ENCODE results near the gene CSNK1A1. TPM values are rescaled to one million over a fixed set of nuclear protein-coding genes. Genes with fewer than 3 reads are reported as not detected.
"Not testable (repeated sequence)": the region's sequence is repeated elsewhere in the genome, so short reads cannot be mapped to it uniquely, and the experiment has no call there.

The CSNK1A1 gene
- total RNA-seq, 1 experiment from 2014 or later, result 259 TPM

DNA sequence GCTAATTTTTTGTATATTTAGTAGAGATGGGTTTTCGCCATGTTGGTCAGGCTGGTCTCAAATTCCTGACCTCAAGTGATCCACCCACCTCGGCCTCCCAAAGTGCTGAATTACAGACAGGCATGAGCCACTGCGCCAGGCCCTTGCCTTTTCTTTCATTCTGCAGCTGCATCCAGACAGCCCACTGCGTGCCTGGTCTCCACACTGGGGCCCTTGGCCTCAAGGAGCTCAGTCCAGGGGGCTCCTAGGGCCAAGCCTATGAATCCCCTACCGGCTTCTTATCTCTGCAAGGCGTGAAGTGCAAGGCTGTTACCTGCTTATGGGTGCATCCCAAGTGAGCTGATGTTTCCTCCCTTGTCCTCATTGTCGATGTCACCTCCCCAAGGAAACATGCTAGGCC lies 78.8 kb downstream of the CSNK1A1 start:
- in situ Hi-C loops (cut with HindIII; ENCODE audit: low sequenced_read_pairs), result no loop called here
- no peak for DNase-seq (ENCODE audit: low spot score)

DNA sequence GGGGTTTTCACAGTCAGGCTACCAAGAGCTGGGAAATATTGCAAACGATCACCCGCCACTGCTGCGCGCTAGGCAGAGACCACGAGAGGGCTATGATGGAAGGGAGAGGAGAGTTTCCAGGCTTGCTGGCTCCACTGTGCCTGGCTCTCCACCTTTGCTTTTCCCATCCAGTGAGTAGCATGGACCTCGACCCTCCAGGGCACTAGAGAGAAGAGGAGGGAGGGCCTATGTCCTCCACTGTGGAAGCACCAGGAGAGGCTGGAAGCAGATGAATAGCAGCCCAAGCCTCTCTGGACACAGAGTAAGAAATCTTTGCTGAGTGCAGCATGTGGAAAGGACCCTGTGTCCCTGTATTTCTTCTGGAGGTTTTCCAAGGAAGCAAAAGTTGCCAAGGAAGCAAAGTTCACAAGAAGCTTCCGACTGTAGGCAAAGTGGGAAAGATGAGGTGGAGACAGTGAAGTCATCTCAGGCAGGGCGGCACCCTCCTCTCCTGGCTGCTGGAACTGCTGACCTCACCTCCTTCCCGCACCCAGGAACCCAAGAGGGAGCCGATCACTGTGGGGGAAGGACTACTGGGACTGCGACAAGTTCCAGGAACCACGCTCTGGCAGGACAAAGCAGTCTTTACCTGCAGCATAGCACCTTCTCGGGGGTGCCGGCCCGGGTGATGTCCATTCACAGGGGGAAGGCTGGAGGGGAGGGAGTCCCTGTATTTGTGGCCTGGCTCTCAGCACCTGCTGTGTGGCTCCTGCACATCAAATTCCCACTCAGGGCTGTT lies 79.6 kb downstream of the CSNK1A1 start:
- in situ Hi-C loops (cut with HindIII; ENCODE audit: low sequenced_read_pairs), result no loop called here
- no peak for DNase-seq (ENCODE audit: low spot score)

DNA sequence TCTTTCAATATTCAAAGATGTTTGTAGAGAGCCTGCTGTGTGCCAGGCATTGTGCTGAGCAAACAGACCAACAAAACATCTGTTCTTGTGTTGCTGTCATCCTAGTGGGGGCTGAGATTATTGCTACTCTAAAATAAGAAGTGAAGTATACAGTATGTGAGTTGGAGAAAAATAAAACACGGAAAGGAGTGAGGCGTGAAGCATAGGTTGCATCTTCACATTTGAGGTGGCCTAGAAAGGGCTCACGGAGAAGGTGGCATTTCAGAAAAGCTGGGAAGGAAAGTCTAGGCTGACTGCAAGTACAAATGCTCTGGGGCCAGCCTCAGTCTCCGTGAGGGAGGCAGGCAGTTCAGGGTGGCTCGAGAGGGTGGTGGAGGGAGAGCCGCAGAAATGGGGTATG lies 80.3 kb downstream of the CSNK1A1 start:
- in situ Hi-C loops (cut with HindIII; ENCODE audit: low sequenced_read_pairs), result no loop called here
- DNase-seq (ENCODE audit: low spot score), result no peak

DNA sequence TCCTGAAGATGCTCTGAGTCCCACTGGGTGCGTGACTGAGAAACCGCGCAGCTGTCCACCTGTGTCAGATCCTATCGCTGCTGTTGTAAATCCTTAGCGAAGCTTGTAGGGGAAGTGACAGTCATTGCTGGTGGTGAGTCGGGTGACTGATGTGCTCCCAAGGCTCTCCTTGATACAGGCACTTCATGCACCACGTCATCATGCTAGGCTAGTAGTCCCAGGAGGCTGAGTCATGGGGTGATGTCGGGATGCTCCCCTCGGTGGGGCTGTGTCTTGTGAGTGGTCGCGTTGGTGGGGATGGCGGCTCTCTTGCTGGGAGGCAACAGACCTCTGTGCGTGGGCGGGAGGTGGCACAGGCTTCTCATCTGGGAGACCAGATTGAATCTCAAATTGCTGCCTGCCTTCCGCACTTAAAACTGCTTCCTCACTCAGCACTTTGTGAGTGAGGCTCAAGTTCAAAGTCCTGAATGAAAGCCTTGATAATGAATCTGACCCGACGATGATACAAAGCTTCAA lies 84.7 kb downstream of the CSNK1A1 start:
- DNase-seq (ENCODE audit: low spot score), result no peak
- in situ Hi-C loops (cut with HindIII; ENCODE audit: low sequenced_read_pairs), result no loop called here

DNA sequence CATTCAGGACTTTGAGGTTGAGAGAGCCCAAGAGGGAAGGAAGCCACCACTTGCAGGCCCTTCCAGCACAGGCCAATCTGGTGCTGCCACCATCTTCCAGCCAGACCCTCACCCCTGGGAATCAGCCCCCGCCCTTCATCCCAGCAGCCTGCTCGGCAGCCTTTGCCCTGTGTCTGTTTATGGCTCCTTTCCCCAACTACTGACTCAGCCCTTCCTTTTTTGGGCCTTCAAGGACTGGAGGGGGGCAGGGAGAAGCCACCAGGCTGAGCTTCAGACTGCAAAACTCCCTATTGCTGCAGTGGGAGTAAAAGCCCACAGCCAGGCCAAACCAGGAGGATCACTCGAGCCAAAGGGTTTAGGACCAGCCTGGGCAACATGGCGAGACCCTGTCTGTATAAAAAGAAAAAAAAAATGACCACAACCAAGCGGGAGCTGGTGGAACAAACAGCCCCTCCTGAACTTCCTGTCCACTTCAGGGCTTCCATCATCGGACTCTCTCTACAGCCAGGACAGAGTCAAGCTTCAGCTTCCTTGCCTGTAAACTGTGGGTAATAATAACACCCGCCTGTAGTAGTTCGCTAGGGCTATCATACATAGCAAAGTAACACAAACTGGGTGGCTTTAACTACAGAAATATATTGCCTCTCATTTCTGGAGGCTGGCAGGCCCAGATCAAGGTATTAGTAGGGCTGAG lies 86.3 kb downstream of the CSNK1A1 start:
- in situ Hi-C loops (cut with HindIII; ENCODE audit: low sequenced_read_pairs), result no loop called here
- DNase-seq (ENCODE audit: low spot score), result no peak

DNA sequence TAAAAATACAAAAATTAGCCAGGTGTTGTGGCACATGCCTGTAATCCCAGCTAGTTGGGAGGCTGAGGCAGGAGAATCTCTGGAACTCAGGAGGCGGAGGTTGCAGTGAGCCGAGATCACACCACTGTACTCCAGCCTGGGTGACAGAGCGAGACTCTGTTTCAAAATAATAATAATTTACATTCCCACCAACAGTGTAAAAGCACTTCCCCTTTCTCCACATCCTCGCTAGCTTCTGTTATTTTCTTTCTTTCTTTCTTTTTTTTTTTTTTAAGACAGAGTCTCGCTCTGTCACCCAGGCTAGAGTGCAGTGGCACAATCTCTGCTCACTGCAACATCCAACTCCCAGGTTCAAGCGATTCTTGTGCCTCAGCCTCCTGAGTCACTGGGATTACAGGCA lies 89.3 kb downstream of the CSNK1A1 start:
- in situ Hi-C loops (cut with HindIII; ENCODE audit: low sequenced_read_pairs); DNase-seq (ENCODE audit: low spot score): not testable (repeated sequence)

DNA sequence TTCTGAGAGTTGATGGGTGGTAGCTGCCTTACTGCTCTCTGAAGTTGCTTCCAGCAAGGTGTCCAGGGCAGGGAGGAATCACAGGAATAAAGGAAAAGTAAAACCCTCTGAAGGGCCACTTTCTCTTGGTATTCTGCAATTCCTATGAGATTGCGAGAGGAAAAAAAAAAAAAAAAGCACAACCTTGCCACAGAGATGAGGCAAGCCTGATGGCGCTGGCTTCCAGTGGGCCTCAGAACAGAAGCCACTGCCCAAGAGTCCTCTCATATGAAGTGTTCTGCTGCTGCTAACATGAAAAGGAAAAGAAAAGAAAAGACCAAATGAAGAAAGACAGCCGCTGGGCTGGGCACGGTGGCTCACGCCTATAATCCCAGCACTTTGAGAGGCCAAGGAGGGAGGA lies 91.3 kb downstream of the CSNK1A1 start:
- DNase-seq (ENCODE audit: low spot score), result no peak
- in situ Hi-C loops (cut with HindIII; ENCODE audit: low sequenced_read_pairs), result no loop called here

DNA sequence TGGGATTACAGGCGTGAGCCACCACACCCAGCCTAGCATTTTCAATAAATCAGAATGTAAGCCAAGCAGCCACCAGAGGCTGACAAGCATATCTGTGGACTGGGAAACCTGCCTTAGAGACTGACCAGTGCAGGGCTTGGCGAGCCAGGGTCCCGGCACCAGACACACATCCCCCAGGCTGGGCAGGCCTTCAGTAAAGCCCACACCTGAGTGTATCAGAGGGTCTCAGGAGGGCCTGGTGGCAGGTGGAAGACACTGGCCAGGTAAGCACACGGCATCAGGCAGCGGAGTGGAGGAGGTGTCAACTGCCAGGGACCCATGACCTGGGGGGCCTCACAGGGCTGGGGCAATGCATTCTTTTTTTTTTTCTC lies 93.9 kb downstream of the CSNK1A1 start:
- in situ Hi-C loops (cut with HindIII; ENCODE audit: low sequenced_read_pairs), result no loop called here
- DNase-seq (ENCODE audit: low spot score), result no peak

DNA sequence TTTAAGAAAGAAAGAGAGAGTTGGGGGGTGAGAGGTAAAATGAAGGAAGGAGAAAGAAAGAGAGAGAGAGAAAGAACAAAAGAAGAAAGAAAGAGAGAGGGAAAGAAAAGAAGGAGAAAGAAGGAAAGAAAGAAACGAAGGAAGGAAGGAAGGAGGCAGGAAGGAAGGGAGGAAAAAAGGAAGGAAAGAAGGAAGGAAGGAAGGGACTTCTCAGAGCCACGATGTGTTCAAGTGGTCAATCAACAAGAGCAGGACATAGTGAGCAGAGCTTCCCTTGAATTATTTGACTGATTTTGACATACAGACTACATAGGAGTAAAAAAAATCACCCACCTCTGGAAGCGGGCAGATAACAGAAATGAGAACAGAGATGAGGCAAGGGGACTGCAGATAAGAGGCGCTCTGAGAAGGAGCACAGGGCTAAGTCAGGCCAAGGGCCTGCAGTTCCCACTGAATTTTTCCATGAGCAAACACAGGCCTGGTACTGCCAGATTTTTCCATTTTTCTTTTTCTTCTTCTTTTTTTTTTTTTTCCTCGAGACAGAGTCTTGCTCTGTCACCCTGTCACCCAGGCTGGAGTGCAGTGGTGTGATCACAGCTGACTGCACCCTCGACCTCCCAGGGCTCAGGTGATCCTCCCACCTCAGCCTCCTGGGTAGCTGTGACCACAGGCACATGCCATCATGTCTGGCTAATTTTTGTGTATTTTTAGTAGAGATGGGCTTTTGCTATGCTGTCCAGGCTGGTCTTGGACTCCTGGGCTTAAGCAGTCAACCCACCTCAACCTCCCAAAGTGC lies 94.4 kb downstream of the CSNK1A1 start:
- in situ Hi-C loops (cut with HindIII; ENCODE audit: low sequenced_read_pairs), result no loop called here
- no peak for DNase-seq (ENCODE audit: low spot score)

DNA sequence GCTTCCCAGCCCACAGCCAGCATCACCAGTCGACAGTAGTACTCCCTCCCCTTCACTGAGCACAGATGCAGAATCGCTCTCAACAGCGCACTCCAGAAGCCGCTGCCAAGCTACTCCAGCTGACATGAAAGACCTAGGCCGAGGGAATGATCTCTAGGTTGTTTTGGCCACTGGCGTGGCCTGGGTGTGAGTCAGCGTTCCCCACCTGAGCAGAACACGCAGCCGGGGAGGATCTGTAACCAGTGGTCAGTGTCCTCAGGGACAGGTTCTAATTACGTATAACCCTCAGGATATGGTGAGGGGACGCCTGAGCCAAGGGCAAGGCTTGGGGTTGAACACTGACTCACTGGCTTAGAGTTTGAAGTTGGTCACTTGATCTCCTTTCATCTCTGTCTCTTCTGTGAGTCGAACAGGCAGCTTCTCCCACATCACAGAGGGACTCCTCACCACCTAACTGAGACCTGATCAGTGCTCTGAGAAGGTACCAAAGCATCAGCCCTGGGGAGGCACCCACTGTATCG lies 95.3 kb downstream of the CSNK1A1 start:
- no peak for DNase-seq (ENCODE audit: low spot score)
- in situ Hi-C loops (cut with HindIII; ENCODE audit: low sequenced_read_pairs), result no loop called here

DNA sequence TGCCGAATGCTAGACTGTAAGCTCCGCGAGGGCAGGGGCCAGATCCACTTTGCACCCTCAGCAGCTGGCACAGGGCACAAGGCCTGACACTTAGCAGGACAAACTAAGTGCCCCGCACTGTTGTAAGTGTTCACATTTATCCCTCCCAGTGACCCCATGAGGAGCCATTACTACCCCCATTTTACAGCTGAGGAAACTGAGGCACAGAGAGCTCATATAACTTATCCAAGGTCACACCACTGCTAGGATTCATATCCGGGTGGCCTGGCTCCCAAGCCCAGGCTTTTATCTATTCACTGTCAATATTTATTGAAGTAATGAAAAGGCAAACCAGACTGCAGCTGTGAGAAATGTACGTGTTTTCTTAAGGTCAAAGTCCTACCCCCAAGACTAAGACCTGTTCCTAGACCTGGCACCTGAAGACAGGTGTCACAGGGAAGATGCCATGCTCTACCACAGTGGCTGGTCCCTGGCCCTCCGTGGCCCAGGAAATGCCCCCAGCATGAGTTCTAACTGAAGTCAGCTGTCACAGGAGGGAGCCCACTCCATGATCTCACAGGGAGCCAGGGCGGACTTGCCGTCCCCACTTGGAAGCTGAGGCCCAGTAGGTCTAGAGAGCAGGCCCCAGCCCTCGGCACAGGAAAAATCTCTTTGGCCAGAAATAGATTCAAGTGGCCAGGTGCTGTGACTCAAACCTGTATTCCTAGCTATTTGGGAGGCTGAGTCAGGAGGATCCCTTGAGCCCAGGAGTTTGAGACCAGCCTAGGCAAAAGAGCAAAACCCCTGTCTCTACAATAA lies 97.4 kb downstream of the CSNK1A1 start:
- DNase-seq (ENCODE audit: low spot score), result no peak
- in situ Hi-C loops (cut with HindIII; ENCODE audit: low sequenced_read_pairs), result no loop called here

DNA sequence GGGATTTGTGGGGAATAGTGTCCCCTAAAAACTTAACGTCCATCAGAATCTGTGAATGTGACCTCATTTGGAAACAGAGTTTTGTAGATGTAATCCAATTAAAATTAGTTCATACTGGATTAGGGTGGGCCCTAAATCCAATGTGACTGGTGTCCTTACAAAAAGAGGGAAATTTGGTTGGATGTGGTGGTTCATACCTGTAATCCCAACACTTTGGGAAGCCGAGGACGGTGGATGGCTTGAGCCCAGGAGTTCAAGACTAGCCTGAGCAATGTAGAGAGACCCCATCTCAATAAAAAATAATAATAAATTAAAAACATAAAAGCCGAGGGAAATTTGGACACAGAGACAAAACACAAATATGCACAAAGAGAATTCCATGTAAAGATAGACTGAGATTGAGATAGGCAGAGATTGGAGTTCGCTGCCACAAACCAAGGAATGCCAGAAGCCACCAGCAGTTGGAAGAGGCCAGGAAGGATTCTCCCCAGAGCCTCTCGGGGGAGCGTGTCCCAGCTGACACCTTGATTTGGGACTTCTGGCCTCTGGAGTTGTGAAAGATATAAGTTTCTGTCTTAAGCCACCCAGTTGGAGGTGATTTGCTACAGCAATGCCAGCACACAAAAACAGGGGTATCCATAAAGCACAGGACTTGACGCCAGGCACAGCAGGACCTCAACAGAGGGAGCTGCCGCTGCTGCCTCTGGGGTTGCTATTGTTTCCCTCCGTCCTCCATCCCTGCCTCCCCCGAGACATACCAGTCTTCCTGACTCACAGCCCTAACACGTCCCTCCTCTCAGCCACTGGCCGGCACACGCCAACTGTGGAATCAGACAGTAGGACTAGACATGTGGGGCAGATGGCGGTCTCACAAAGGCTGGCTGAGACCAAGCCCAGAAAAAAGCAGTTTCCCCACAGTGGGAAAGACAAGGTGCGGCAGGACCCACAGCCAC lies 98.3 kb downstream of the CSNK1A1 start:
- DNase-seq (ENCODE audit: low spot score), result no peak
- in situ Hi-C loops (cut with HindIII; ENCODE audit: low sequenced_read_pairs), result no loop called here

DNA sequence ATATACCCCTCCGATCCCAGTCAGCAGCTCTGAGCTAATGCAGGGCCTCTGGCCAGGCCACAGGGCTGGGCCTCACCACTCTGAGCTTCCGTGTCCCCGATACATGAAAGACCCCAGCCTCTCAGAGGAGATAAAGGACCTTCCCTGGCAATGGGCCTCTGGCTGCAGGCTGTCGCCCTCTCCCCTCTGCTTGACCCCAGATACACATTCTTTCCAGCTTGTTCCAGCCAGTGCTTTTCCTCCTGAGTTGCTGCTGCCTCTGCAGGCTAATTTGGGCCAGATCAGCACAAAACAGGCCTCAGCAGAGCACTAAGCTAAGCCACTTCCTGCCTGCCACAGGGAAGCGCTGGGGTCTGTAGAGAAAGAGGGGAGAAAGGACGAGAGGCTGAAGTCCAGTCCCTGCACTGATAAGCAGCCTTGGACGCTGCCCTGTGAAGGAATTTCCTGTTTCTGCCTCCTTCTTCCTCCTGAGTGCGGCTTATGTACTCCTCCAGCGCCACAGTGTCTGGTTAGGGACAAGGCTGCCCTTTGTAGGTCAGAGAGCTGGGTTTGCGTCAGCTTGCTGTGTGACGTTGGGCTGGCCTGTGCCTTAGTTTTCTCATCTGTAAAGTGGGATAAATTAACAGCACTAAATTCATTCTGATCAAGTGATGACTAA lies 99.1 kb downstream of the CSNK1A1 start:
- no peak for DNase-seq (ENCODE audit: low spot score)
- in situ Hi-C loops (cut with HindIII; ENCODE audit: low sequenced_read_pairs), result no loop called here

DNA sequence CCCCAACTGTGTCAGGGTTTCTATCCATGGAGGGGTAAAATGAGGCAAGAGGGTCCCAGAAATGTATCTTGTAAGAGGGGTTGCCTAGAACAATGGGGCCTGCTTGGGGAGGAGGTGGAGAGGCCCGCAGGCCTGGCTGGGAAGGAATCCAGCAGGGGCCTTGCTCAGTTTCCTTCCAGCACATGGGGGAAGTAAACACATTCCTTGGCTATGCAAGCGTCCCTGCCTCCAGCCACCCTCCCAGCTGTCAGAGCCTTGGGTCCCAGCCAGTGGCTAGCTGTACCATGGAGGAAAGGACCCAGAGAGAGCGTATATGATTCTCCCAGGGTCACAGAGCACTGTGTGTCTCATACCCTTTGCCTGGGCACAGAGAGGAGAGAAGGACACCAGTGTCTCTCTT lies 101.0 kb downstream of the CSNK1A1 start:
- in situ Hi-C loops (cut with HindIII; ENCODE audit: low sequenced_read_pairs), result no loop called here

DNA sequence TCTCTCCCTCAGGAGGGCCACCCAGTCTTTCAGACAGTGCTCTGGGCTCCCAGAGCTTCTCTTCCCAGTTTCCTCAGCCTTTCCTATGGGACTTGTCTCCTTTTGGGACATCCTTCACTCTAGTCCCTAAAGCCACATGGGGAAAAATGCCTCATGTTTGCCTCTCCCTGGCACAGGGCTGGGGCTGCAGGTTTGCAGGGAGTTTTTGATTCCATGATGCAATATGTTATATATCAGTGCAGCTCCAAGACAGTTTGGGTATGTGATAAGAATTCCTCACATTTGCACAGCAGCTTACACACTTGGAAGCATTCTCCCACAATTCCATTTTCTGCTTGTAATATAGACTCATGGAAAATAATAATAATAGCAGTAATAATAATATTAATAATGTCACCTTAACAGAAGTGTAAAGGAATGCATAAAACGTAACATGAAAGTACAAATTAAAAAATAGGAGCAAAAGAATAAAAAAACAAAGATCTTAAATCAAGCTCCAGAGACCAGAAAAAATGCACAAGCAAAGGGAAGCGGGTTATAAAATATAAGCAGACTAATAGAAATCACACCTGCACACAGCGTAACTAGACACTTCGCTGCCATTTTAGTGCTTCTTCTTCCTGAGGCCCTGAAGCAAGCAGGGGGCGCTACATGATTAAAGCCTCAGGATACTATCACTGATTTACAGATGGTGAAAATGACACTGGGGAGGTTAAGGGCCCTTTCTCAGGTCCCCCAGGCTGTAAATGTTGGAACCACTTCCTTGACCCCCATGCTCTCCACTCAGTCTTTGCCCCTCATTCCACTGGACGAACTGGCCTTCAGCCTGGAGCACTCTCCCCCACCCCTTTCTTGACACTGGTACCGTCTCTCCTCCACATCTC lies 102.2 kb downstream of the CSNK1A1 start:
- no peak for DNase-seq (ENCODE audit: low spot score)
- in situ Hi-C loops (cut with HindIII; ENCODE audit: low sequenced_read_pairs), result no loop called here

More for the DNA sequence above, 101.0 kb downstream of the CSNK1A1 start:
- DNase-seq (ENCODE audit: low spot score), result no peak

DNA sequence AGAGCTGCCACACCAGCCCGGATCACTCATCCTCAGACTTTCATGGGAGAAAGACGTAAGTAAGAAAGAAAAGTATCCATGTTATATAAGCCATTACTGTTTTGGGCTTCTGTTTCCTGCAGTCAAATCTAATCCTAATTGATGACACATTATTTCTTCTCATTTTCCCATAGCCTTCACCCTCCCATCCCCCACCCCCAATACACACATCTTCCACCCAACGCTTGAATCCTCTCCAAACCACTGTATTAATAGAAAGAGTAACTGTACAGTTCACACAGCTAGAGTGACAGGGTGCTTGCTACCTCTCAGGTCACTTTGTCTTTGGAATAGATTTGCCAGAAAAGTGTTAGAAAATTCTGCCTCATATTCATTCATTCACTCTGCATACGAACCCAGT lies 102.8 kb downstream of the CSNK1A1 start:
- DNase-seq (ENCODE audit: low spot score), result no peak
- in situ Hi-C loops (cut with HindIII; ENCODE audit: low sequenced_read_pairs), result no loop called here

Measured in G401 (cell line).